Uterus (tissue), 2 donors: ENCODE measurements around the gene CACNA1D.

Experiments used
- CTCF ChIP-seq, 4 experiments: fragments of 200-600 bp in 2 of 4; fragments of 450-650 bp in 2 of 4; sonication (generic) in 2 of 4; IDR thresholded peaks; one replicate each; pipeline ENCODE4 v1.5.1; 2016 to 2019; ENCODE audit warnings: antibody characterized with exemption in 4 of 4, mild to moderate bottlenecking in 2 of 4, moderate library complexity in 1 of 4
- POLR2A ChIP-seq, 2 donors: fragments of 450-650 bp; IDR thresholded peaks; one replicate each; pipeline ENCODE4 v1.6.1; 2016; ENCODE audit warnings: antibody characterized with exemption in 2 of 2, mild to moderate bottlenecking in 1 of 2, moderate library complexity in 1 of 2

- TF ChIP-seq CTCF (IDR thresholded peaks at IDR 0.05): no peak
- no peak for TF ChIP-seq POLR2A (IDR thresholded peaks at IDR 0.05)
Measured at GRCh38 chr3:53774414-53774813, 280.0 kb downstream of the CACNA1D start.
